Glutamatergic neuron (in vitro differentiated cells): Measurements from ENCODE around the gene SDS. TPM values are rescaled to one million over a fixed set of nuclear protein-coding genes. Genes with fewer than 3 reads are reported as not detected.
"Not testable (repeated sequence)": the region's sequence is repeated elsewhere in the genome, so short reads cannot be mapped to it uniquely, and the experiment has no call there.

Experiments
- DNase-seq: peaks from one replicate; pipeline ENCODE4 v3.0.0; 2022
- H3K27ac Mint-ChIP-seq: one replicate; pipeline ENCODE4 v1.8.0; 2020; ENCODE audit warnings: mild to moderate bottlenecking, mixed read lengths, inconsistent platforms; ENCODE audit not compliant: unreplicated experiment
- H3K27me3 Mint-ChIP-seq: one replicate; pipeline ENCODE4 v1.8.0; 2020; ENCODE audit warnings: mild to moderate bottlenecking, moderate library complexity, mixed read lengths, inconsistent platforms; ENCODE audit not compliant: unreplicated experiment
- H3K36me3 Mint-ChIP-seq: one replicate; pipeline ENCODE4 v1.8.0; 2020; ENCODE audit warnings: mild to moderate bottlenecking, mixed read lengths, inconsistent platforms; ENCODE audit not compliant: unreplicated experiment
- H3K4me1 Mint-ChIP-seq: one replicate; pipeline ENCODE4 v1.8.0; 2020; ENCODE audit warnings: mild to moderate bottlenecking, low read depth, mixed read lengths, inconsistent platforms; ENCODE audit not compliant: unreplicated experiment
- H3K4me3 Mint-ChIP-seq: one replicate; pipeline ENCODE4 v1.8.0; 2020; ENCODE audit warnings: mild to moderate bottlenecking, mixed read lengths, inconsistent platforms; ENCODE audit not compliant: unreplicated experiment
- H3K9me3 Mint-ChIP-seq: one replicate; pipeline ENCODE4 v1.8.0; 2020; ENCODE audit warnings: mild to moderate bottlenecking, moderate library complexity, mixed read lengths, inconsistent platforms; ENCODE audit not compliant: unreplicated experiment
- CTCF ChIP-seq: fragments of 200-600 bp; sonication (generic); IDR thresholded peaks from one replicate; pipeline ENCODE4 v1.5.0; 2021; ENCODE audit not compliant: partially characterized antibody, unreplicated experiment
- total RNA-seq: library from RNA; stranded (reverse); fragmentation: NEBNext Ultra II Directional; extraction: Animal tissue kit (Norgen Biotek cat#: 25700); gene quantifications from one replicate; pipeline ENCODE4 v1.2.1, GENCODE V29; 2021; ENCODE audit not compliant: unreplicated experiment

Gene SDS
- total RNA-seq, 1 donor from 2014 or later, result not detected

- H3K4me1 Mint-ChIP-seq, result peaks cover 10% of the 10 kb centered on the region
- H3K4me3 Mint-ChIP-seq, result peak overlapping the region; percentile 99
- no peak for DNase-seq
- peaks cover 6% of the 10 kb centered on the region for H3K27me3 Mint-ChIP-seq
- H3K9me3 Mint-ChIP-seq, result peaks cover 4% of the 10 kb centered on the region
- H3K27ac Mint-ChIP-seq, result peak overlapping the region; percentile 98
- peak; percentile 38 for TF ChIP-seq CTCF
- H3K36me3 Mint-ChIP-seq, result peaks cover 5% of the 10 kb centered on the region
Observed at GRCh38 chr12:113359939-113360748, 43.5 kb downstream of the SDS start.

DNA sequence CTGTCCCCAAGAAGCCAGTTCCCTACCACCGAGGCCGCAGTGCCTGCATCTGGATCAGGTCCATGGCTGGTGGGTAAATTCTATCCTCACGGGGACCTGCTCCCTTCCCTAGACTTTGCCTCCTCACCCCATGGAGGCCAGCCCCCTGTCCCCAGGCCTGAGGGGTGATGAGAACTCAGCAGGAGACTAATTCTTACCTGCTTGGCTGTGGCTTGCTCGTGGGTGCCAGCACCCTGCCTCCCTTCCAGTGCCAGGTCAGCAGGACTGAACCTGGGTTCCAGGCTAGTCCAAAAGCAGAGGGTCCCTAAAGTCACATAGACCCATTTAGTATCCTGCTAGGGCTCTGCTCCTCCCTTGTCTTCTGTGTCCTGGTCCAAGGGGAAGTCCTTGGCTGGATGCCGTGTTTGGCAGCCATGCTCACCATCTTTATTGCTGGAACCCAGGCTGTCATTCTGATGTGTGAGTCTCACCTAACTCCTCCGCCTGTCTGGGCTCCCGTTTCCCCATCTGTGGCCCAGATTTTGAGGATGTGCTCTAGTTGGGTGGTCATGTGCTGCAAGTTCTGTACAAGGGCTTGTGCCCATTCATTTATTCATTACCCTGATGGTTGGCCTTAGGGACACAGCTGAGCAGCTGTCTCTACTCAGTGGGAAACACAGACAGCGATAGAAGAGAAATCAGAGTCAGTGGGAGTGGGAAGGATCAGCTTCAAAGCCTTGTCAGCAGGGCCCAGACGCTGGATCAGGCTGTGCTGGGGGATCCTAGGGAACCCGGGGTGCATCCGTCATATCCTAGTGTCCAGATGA lies 44.4 kb downstream of the SDS start:
- peak; percentile 25 for DNase-seq
- peak overlapping the region; percentile 98 for H3K27ac Mint-ChIP-seq

DNA sequence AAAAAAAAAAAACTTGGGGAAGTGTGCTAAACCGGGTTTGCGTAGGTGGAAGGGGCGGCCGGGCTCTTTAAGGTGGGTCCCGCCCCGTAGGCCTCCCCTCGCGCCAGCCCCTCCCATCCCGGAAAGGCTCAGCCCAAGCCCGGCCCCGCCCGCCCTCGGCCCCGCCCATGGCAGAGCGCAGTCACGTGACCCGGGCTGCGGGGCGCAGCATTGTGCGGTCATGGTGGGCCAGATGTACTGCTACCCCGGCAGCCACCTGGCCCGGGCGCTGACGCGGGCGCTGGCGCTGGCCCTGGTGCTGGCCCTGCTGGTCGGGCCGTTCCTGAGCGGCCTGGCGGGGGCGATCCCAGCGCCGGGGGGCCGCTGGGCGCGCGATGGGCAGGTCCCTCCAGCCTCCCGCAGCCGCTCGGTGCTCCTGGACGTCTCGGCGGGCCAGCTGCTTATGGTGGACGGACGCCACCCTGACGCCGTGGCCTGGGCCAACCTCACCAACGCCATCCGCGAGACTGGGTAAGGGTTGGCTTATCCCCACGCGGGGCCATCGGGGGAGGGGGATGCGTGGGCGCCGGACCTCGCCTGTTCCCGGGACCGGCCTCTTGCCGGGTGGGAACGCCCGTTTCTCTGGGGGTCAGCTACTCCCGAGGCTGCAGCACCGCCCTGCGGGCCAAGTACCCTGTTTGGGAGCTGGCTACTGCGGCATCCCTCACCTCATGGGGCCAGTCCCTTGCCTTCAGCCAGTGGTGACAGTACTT lies 45.1 kb downstream of the SDS start, which contains the start of gene PLBD2:
Gene PLBD2, plus strand, starts transcription at position 207 of the 752 bp plus-strand sequence. Its CDS starts 14 bp downstream, at position 221.
- DNase-seq, result peak; percentile 96
- no peaks in the 10 kb centered on the region for H3K36me3 Mint-ChIP-seq
- H3K27ac Mint-ChIP-seq, result peak within 1 kb of the TSS; percentile 98
- TF ChIP-seq CTCF, result no peak
- H3K4me3 Mint-ChIP-seq, result peak within 1 kb of the TSS; percentile 99
- peaks cover 6% of the 10 kb centered on the region for H3K27me3 Mint-ChIP-seq
- H3K9me3 Mint-ChIP-seq, result peaks cover 4% of the 10 kb centered on the region
- peaks cover 10% of the 10 kb centered on the region for H3K4me1 Mint-ChIP-seq

More for the DNA sequence above, 44.4 kb downstream of the SDS start:
- H3K4me3 Mint-ChIP-seq, result peak overlapping the region; percentile 99
- peaks cover 10% of the 10 kb centered on the region for H3K4me1 Mint-ChIP-seq
- peaks cover 6% of the 10 kb centered on the region for H3K27me3 Mint-ChIP-seq
- no peaks in the 10 kb centered on the region for H3K36me3 Mint-ChIP-seq
- no peak for TF ChIP-seq CTCF
- H3K9me3 Mint-ChIP-seq, result peaks cover 4% of the 10 kb centered on the region

GRCh38 chr12:113354192-113354591 lies 49.5 kb downstream of the SDS start:
- not testable (repeated sequence) for H3K4me3 Mint-ChIP-seq, H3K9me3 Mint-ChIP-seq, H3K4me1 Mint-ChIP-seq, DNase-seq, H3K36me3 Mint-ChIP-seq, H3K27me3 Mint-ChIP-seq, H3K27ac Mint-ChIP-seq

DNA sequence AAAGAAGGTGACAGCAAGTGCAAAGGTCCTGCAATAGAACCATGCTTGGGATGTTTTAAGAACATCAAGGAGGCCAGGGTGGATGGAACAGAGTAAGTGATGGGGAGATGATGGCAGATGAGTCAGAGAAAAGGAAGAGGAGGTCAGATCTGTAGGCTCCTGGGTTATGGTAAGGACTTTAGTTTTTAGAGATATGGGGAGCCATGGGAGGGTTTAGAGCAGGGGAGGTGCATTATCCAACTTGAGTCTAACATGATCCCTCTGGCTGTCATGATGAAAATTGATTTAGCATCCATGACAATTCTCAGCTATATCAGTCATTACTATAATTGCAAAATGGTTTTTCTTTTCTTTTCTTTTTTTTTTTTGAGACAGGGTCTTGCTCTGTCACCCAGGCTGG lies 52.6 kb downstream of the SDS start:
- H3K36me3 Mint-ChIP-seq, result no peaks in the 10 kb centered on the region
- H3K9me3 Mint-ChIP-seq, result peaks cover 2% of the 10 kb centered on the region
- no peak overlapping the region for H3K27ac Mint-ChIP-seq
- TF ChIP-seq CTCF, result no peak
- DNase-seq, result no peak
- H3K4me1 Mint-ChIP-seq, result peaks cover 2% of the 10 kb centered on the region
- H3K4me3 Mint-ChIP-seq, result no peak overlapping the region
- H3K27me3 Mint-ChIP-seq, result no peaks in the 10 kb centered on the region
